LNCAP (cell line): ENCODE results near the gene EEA1.

Source experiments
- CTCF ChIP-seq: fragments of 450-650 bp; IDR thresholded peaks from 2 replicates; pipeline ENCODE4 v1.5.1; 2017; ENCODE audit warnings: mild to moderate bottlenecking

EEA1 gene

GRCh38 chr12:92753976-92754885 lies 174.9 kb downstream of the EEA1 start:
- no peak for TF ChIP-seq CTCF

- TF ChIP-seq CTCF = no peak
These were observed 181.9 kb downstream of the EEA1 start for GRCh38 chr12:92747151-92747550.

- TF ChIP-seq CTCF = no peak
These were observed 183.1 kb downstream of the EEA1 start for GRCh38 chr12:92745856-92746550.

- TF ChIP-seq CTCF = no peak
These were observed 186.1 kb downstream of the EEA1 start for GRCh38 chr12:92743026-92743425.

GRCh38 chr12:92740411-92740810 lies 188.7 kb downstream of the EEA1 start:
- no peak for TF ChIP-seq CTCF

- no peak for TF ChIP-seq CTCF
These were observed 190.0 kb downstream of the EEA1 start for GRCh38 chr12:92739113-92739512.

- no peak for TF ChIP-seq CTCF
These were observed 190.9 kb downstream of the EEA1 start for GRCh38 chr12:92737855-92738850.
